Activated CD8-positive, alpha-beta memory T cell treated with anti-CD3 and anti-CD28 coated beads for 1 hour (primary cell): ENCODE data around the gene MICAL2.
"Not testable (repeated sequence)": the region's sequence is repeated elsewhere in the genome, so short reads cannot be mapped to it uniquely, and the experiment has no call there.

Source experiments
- DNase-seq, 2 donors: peaks; one replicate each; pipeline ENCODE4 v3.0.0-alpha.2; 2020; ENCODE audit warnings: low read depth in 1 of 2; ENCODE audit errors: extremely low read depth in 1 of 2

MICAL2 gene

DNA sequence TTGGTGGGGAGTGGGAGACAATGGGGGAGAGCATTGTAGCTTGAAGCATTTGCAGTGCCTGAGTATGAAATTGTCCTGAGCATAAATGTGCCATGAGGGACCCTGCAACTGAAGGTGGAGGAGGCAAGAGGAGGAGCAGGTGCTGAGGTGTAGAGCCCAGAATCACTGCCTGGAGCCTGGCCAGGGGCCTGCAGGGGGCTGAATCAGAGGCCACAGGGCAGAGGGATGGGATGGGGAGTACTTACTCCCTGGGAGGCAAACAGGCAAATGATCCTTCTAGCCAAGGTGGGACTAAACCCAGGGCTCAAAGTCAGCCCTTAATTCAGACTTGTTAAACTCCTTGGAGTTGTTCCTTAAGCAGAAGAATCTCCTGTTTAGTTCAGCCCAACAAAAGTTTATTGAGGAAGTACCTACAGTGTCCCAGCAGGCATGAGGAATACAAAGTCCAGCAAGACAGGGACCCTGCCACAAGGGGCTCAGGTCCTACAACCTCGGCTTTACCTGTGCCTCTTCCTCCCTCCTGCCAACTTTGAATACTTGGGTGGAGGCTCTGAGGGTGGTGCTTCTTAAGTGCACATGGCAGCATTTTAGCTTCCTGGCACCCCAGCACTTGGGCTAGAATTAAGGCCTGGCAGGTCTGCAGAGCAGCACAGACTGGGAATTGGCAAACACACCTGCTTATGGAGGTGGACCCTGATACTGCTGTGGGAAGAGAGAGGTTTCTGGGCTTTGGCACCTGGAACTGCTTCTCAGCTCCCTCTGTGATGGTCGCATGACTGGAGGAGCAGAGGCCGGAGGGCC, 20.0 kb downstream of the MICAL2 start:
- no peak for DNase-seq

DNA sequence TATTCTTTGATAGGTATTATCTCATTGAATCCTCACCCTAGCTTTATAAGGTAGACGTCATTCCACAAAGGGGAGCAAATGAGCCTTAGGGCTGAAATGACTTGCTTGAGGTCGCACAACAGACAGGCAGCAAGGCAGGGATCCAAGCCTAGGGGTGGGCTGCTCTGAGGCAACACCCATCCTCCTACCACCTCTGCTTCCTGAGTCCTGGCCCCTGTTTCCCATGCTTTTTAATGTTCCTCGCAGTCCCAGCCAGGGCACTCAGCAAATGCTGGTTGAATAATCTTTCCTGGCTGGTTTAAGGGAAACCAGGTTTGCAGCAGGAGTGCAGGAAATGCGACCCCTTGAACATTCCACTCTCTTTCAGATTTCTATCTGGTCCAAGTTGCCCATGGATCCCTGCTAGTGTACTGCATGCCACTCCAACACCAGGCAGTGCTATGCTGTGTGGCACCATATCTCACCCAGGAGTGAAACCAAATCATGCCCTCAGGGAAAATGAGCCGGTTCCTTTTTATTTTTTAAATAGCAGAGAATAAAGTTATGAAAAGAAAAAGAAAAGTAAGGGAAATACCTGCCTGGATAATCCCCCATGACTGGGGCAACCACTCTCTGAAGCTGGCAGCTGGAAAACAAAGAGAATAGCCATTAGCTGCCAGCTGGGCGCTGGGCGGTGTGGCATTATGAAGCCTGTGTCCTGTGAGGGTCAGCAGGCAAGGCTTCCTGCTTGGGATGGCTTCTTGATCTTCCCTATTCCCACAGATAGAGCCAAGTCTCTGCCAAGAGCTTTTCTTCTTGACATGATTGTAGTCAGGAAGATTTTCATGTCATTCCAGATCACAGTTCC, 21.8 kb downstream of the MICAL2 start:
- DNase-seq = no peak

GRCh38 chr11:12132790-12133145, 22.4 kb downstream of the MICAL2 start:
- DNase-seq = no peak

GRCh38 chr11:12133547-12134235, 23.3 kb downstream of the MICAL2 start:
- no peak for DNase-seq

- no peak for DNase-seq
These were observed 23.8 kb downstream of the MICAL2 start for GRCh38 chr11:12134236-12134585.

DNA sequence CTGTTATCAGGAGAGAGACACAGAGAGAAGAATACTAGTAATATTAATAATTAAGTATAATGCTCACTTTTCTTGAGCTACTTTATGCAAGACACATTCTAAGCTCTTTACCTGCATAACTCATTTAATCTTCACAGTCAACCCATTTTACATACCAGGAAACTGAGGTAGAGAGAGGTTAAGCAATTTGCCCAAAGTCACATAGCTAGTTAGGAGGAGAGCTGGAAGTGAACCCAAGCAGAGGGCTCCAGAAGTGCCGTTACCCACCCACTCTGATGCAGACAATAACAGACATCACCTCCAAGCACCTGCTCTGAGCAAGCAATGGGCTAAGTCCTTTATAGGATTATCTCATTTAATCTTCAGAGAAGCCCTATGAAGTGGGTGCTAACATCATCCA, 24.8 kb downstream of the MICAL2 start:
- no peak for DNase-seq

- DNase-seq = no peak
These were observed 26.8 kb downstream of the MICAL2 start for GRCh38 chr11:12137005-12137690.

GRCh38 chr11:12137938-12138731, 27.7 kb downstream of the MICAL2 start:
- DNase-seq = no peak

DNA sequence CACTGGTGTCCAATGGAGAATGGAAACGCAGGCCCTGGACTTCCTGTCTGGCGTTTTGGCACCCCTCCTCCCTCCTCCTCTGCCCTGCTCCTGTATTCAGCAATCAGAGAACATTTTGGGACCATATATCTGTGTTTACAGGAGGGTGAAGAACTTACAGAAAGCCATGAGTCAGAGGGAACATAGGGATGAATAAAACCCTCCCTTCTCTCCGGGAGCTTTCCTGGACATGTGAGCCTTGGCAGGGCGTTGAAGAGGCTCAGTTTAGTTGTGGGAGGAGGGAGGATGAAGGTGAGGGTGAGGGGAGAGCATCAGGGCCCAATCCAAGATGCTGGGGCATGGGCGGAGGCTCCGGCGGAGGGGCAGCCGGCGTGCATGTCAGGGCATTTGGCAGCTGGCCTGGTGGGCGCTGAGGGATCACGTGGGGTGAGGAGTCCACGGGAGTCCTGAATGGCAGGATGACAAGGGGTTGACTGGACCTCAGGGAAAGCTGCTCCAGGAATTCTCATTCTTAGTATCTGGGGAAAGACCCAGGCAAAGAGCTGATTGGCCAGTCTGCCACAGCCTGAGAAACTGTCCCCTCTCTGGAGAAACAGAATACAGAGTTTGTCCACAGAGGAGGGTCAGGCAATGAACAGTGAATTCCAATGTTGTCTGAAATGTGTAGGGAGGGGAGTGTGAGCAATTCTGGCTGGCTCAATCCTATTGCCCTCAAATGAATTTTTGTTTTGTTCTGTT, 28.9 kb downstream of the MICAL2 start:
- no peak for DNase-seq

DNA sequence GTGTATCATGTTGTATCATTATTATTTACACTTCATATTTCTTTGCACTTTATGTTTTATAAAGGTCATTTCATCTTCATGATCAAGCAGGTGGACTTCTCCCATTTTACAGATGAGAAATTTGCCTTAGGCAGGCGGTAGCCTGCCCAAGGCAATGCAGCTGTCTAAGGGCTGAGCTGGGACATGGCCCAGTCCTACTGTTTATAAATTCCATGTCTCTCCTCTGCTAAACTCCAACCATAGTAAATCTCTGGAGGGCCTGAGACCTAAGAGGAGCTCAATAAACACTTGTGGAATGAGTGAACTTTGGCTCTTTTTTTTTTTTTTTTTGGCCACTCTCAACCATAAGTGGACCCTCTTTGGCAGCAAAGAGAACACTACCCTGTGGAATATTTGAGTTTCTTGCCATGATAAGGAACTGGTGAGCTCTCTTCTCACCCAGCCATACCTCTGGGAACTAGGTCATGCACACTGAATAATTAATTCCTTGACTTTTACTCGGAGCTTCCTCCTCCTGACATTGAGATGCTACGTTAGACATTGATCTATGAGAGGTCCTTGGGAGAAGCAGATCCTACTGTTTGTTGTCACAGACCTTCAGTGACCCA, 29.9 kb downstream of the MICAL2 start:
- DNase-seq = no peak

- DNase-seq = no peak
These were observed 30.9 kb downstream of the MICAL2 start for GRCh38 chr11:12141283-12141682.

DNA sequence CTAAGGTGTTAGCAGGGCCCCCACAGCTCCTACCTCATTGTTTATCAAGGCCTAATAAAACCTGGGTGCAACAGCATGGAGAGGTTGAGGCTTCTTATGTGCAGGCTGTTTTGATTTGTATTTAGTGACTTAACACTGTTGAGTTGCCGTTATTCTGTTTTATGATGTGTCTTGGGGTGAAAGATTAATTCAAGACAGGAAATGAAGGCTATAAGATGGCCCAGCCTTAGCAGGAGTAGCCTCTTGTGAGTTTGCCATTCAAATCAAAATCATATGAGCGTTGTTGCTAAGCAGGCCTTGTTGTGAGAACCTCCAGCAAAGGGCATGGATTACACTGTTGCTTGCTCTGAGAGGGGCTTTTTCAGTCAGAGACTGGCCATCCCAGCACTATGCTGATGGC, 31.8 kb downstream of the MICAL2 start:
- DNase-seq = no peak

- no peak for DNase-seq
These were observed 32.5 kb downstream of the MICAL2 start for GRCh38 chr11:12142909-12143308.

GRCh38 chr11:12143461-12144258, 33.3 kb downstream of the MICAL2 start:
- no peak for DNase-seq

- no peak for DNase-seq
These were observed 34.2 kb downstream of the MICAL2 start for GRCh38 chr11:12144330-12145174.

GRCh38 chr11:12146678-12147077, 36.3 kb downstream of the MICAL2 start:
- not testable (repeated sequence) for DNase-seq

DNA sequence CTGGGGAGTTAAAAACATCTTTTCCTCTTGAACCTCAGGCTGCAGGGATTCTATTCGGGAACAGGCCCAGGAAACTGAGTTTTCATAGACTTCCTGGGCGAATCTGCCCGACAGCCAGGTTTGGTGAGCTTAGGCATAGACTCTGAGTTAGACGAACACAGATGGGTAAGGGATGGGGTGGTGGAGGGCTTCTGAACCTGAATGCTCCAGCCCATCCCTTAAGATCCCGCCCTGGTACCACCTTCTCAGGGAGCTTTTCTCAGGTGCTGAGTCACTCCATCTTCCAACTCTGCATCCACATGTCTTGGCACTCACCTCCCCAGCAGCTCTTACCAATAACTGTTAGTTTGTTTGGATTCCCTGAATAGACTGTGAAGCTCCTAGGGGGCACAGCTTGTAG, 37.4 kb downstream of the MICAL2 start:
- DNase-seq = no peak

GRCh38 chr11:12148466-12148865, 38.1 kb downstream of the MICAL2 start:
- no peak for DNase-seq
